HepG2 (cell line): ENCODE data around the gene PSMB1. TPM values are rescaled to one million over a fixed set of nuclear protein-coding genes. Genes with fewer than 3 reads are reported as not detected.
"Not testable (repeated sequence)": the region's sequence is repeated elsewhere in the genome, so short reads cannot be mapped to it uniquely, and the experiment has no call there.

Experiments used
- ATAC-seq: fragments of 200-7000 bp; cut with Tn5 transposase; 3 replicates; pipeline ENCODE4 v1.9.1; 2020; ENCODE audit warnings: mild to moderate bottlenecking, moderate library complexity
- BruUV-seq: library from RNA; stranded (reverse); fragments of 400-500 nt; replicated peaks from 2 replicates; lab custom pipeline; 2021; lab: Mats Ljungman, UMichigan
- CTCF ChIA-PET: fragments of 300-600 bp; formaldehyde crosslinking; extraction: SDS; loops from one replicate; lab custom pipeline; 2021; ENCODE audit warnings: low total read pairs, inconsistent platforms, low intra/inter-chr PET ratio; lab: Yijun Ruan, JAX
- POLR2A ChIA-PET: fragments of 350-600 bp; sonication (Branson Sonifier 250); formaldehyde crosslinking; loops from one replicate; lab custom pipeline; 2020; ENCODE audit warnings: antibody characterized with exemption, inconsistent platforms; lab: Yijun Ruan, JAX
- DNase-seq: peaks from one replicate; pipeline ENCODE4 v3.0.0-alpha.2; 2015; ENCODE audit warnings: low spot score
- FAIRE-seq: peaks from 3 replicates; lab custom pipeline; 2011; peaks lifted over from hg19 to GRCh38; lab: Jason Lieb, UNC
- H2AFZ ChIP-seq: one replicate; pipeline ENCODE4 v1.6.1; 2011; ENCODE audit warnings: low read length, inconsistent platforms
- H3K27ac ChIP-seq: fragments of 300-600 bp; 3 replicates; pipeline ENCODE4 v1.8.0; 2011; ENCODE audit warnings: mixed run types, mild to moderate bottlenecking, mixed read lengths, low read length, inconsistent platforms; ENCODE audit not compliant: insufficient read depth; ENCODE audit errors: extremely low read length
- H3K27me3 ChIP-seq, 2 experiments: fragments of 200-600 bp in 1 of 2; 2 replicates in 1 of 2; 3 replicates in 1 of 2; pipeline versions ENCODE4 v1.6.0 to v1.8.0; 2011; ENCODE audit warnings: low read length in 2 of 2, mild to moderate bottlenecking in 2 of 2, moderate library complexity in 2 of 2, inconsistent platforms in 1 of 2; ENCODE audit not compliant: insufficient read depth in 2 of 2, control insufficient read depth in 1 of 2
- H3K36me3 ChIP-seq, 2 experiments: fragments of 200-600 bp in 1 of 2; replicated peaks in 1 of 2; 2 replicates in 1 of 2; 3 replicates in 1 of 2; pipeline versions ENCODE4 v1.5.1 to v1.8.0; 2011; ENCODE audit warnings: low read length in 2 of 2, inconsistent platforms in 1 of 2; ENCODE audit not compliant: insufficient read depth in 2 of 2, control insufficient read depth in 1 of 2
- H3K4me1 ChIP-seq: 2 replicates; pipeline ENCODE4 v1.5.1; 2012; ENCODE audit warnings: low read length, inconsistent platforms; ENCODE audit not compliant: insufficient read depth
- H3K4me2 ChIP-seq: 2 replicates; pipeline ENCODE4 v1.6.0; 2011; ENCODE audit warnings: low read depth, low read length, inconsistent platforms
- H3K4me3 ChIP-seq, 3 experiments: fragments of 200-600 bp in 1 of 3; sonication (generic), shearing (Covaris generic) in 1 of 3; replicated peaks in 1 of 3; 2 replicates each; pipeline ENCODE4 v1.5.1; 2011 to 2016; ENCODE audit warnings: low read length in 3 of 3, inconsistent platforms in 2 of 3, low read depth in 2 of 3, mild to moderate bottlenecking in 2 of 3, control low read depth in 1 of 3, mixed read lengths in 1 of 3; ENCODE audit not compliant: insufficient read depth in 1 of 3
- H3K79me2 ChIP-seq: one replicate; pipeline ENCODE4 v1.6.1; 2011; ENCODE audit warnings: low read length, inconsistent platforms; ENCODE audit not compliant: insufficient read depth
- H3K9ac ChIP-seq: 2 replicates; pipeline ENCODE4 v1.6.0; 2011; ENCODE audit warnings: mild to moderate bottlenecking, low read depth, low read length, inconsistent platforms; ENCODE audit not compliant: insufficient read depth
- H3K9me3 ChIP-seq: 2 replicates; pipeline ENCODE4 v1.5.1; 2012; ENCODE audit warnings: mild to moderate bottlenecking, low read length
- H4K20me1 ChIP-seq: 2 replicates; pipeline ENCODE4 v1.6.0; 2011; ENCODE audit warnings: inconsistent platforms, mild to moderate bottlenecking, low read length, moderate library complexity; ENCODE audit not compliant: insufficient read depth
- YY1 ChIP-seq: IDR thresholded peaks from 2 replicates; pipeline ENCODE4 v1.6.1; 2011; ENCODE audit warnings: low read length, low read depth, moderate library complexity, mild to moderate bottlenecking; ENCODE audit not compliant: insufficient read depth, insufficient replicate concordance
- ZSCAN30 ChIP-seq: sonication (generic); formaldehyde crosslinking; IDR thresholded peaks from 2 replicates; pipeline ENCODE4 v1.5.0; 2020; ENCODE audit warnings: mild to moderate bottlenecking, missing genetic modification reagents
- WGBS: methylation state at CpG from one replicate; pipeline ENCODE4 v1.1.6; 2017; ENCODE audit warnings: low lambda C conversion rate; 5-methylcytosine and 5-hydroxymethylcytosine counted together
- in situ Hi-C: cut with HindIII; loops from 2 replicates; pipeline ENCODE4 v1.10.0; 2017; ENCODE audit warnings: low pct_unique_long_range_greater_than_20kb; ENCODE audit not compliant: extremely low pct_ligation_motif_present
- intact Hi-C: fragments of 100-400 bp; cut with micrococcal nuclease; formaldehyde crosslinking; loops from one replicate; pipeline ENCODE4 v1.10.0; 2022; ENCODE audit not compliant: unreplicated experiment
- polyA plus RNA-seq, 8 experiments: library from polyadenylated mRNA; depleted of rRNA in 3 of 8; stranded (reverse) in 7 of 8; unstranded in 1 of 8; fragments of >200 nt; fragmentation: Illumina TruSeq in 4 of 8; extraction: Trizol in 4 of 8; gene quantifications; 2 replicates each; pipeline versions ENCODE4 v1.2.1 to v1.2.3, GENCODE V29; 2011 to 2016; ENCODE audit warnings: low read depth in 4 of 8, missing spikeins in 1 of 8, mixed read lengths in 1 of 8; ENCODE audit not compliant: insufficient read depth in 1 of 8
- total RNA-seq, 5 experiments: library from RNA; depleted of rRNA; stranded (reverse); fragments of >200 nt; fragmentation: Illumina TruSeq; extraction: Trizol; gene quantifications; 2 replicates each; pipeline ENCODE4 v1.2.3, GENCODE V29; 2016; ENCODE audit warnings: low read depth in 1 of 5
- TF ChIP-seq, protein P1 (sequence below): sonication (generic); formaldehyde crosslinking; IDR thresholded peaks from 2 replicates; pipeline ENCODE4 v1.5.0; 2020; ENCODE audit warnings: missing genetic modification reagents, mild to moderate bottlenecking, borderline replicate concordance

Gene PSMB1
- total and polyA plus RNA-seq, 2 of the 13 experiments (the other 11 are each of a cell fraction or from before 2014, with no cell fraction given): 528 to 592 TPM

DNA sequence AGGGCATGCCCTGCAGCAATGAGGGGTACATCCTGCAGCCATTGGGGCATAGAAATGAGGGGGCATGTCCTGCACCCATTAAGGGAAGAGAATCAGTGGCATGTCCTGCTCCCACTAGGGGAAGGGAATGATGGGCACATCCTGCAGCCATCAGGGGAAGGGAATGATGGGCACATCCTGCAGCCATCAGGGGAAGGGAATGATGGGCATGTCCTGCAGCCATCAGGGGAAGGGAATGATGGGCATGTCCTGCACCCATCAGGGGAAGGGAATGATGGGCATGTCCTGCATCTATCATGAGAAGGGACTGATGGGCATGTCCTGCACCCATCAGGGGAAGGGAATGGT is 49.7 kb downstream of the PSMB1 start (continued):
- TF ChIP-seq YY1: no peak
- TF ChIP-seq, protein P1, sequence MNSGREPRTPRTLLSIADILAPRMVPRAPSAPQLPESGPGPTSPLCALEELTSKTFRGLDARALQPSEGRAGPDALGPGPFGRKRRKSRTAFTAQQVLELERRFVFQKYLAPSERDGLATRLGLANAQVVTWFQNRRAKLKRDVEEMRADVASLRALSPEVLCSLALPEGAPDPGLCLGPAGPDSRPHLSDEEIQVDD (CRISPR knock-in tag): no peak

DNA sequence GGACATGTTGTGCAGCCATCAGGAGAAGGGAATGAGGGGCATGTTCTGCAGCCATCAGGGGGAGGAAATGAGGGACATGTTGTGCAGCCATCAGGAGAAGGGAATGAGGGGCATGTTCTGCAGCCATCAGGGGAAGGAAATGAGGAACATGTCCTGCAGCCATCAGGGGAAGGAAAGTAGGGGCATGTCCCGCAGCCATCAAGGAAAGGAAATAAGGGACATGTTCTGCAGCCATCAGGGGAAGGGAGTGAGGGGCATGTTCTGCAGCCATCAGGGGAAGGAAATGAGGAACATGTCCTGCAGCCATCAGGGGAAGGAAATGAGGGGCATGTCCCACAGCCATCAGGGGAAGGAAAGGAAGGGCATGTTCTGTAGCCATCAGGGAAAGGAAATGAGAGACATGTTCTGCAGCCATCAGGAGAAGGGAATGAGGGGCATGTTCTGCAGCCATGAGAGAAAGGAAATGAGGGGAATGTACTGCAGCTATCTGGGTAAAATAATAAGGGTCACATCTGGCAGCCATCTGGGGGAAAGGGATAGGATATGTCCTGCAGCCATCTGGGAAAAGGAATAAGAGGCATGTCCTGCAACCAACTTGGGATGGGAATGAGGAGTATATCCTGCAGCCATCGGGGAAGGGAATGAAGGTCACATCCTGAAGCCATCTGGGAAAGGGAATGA is 50.2 kb downstream of the PSMB1 start:
- BruUV-seq, ATAC-seq, H3K4me3 ChIP-seq, H3K9me3 ChIP-seq, H4K20me1 ChIP-seq, H2AFZ ChIP-seq, CTCF ChIA-PET, FAIRE-seq, H3K36me3 ChIP-seq, POLR2A ChIA-PET, intact Hi-C loops, H3K4me1 ChIP-seq, H3K27ac ChIP-seq, H3K9ac ChIP-seq, H3K4me2 ChIP-seq, DNase-seq, H3K79me2 ChIP-seq, in situ Hi-C loops: not testable (repeated sequence)
- 8% methylated on average over 2 of the region's 2 CpGs for WGBS
- H3K27me3 ChIP-seq: peaks cover 2 to 13% of the 10 kb centered on the region in 2 experiments; a peak in 3 of 5 replicates

GRCh38 chr6:170502268-170502667 is 50.8 kb downstream of the PSMB1 start:
- H3K4me1 ChIP-seq, BruUV-seq, H2AFZ ChIP-seq, H4K20me1 ChIP-seq, FAIRE-seq, CTCF ChIA-PET, DNase-seq, in situ Hi-C loops, H3K79me2 ChIP-seq, H3K9ac ChIP-seq, H3K4me3 ChIP-seq, H3K4me2 ChIP-seq, H3K9me3 ChIP-seq, ATAC-seq, H3K27ac ChIP-seq, intact Hi-C loops, H3K36me3 ChIP-seq, POLR2A ChIA-PET: not testable (repeated sequence)
- WGBS: 37% methylated on average over 2 of the region's 2 CpGs
- H3K27me3 ChIP-seq: peaks cover 2 to 18% of the 10 kb centered on the region in 2 experiments; a peak in 4 of 5 replicates
- TF ChIP-seq ZSCAN30 (CRISPR knock-in tag): peak; percentile 74; the same call in 1 of the 2 replicates
